ENCODE measurements around the gene AK8. TPM values are rescaled to one million over a fixed set of nuclear protein-coding genes. Genes with fewer than 3 reads are reported as not detected.

The AK8 gene
- total RNA-seq, 2 donors from 2014 or later: 0.19 TPM; not detected in 1

GRCh38 chr9:132745756-132746709 is 132.1 kb downstream of the AK8 start:
- no peak for DNase-seq (ENCODE audit: low spot score)
- H3K9me3 ChIP-seq: no peaks in the 10 kb centered on the region
- H3K4me1 ChIP-seq: no peaks in the 10 kb centered on the region
- no peak for TF ChIP-seq CTCF (IDR thresholded peaks at IDR 0.05)
- H3K36me3 ChIP-seq: no peaks in the 10 kb centered on the region
- H3K27me3 ChIP-seq: no peaks in the 10 kb centered on the region
- no peak overlapping the region for H3K4me3 ChIP-seq
- no peak overlapping the region for H3K27ac ChIP-seq

- Histone ChIP-seq H3K9me3 (no peaks in the 10 kb centered on the region), H3K27me3 (no peaks in the 10 kb centered on the region), H3K4me1 (no peaks in the 10 kb centered on the region), H3K4me3 (peak overlapping the region in 1 of 2 donors; percentile 32), H3K27ac (no peak overlapping the region), H3K36me3 (no peaks in the 10 kb centered on the region)
- no peak for TF ChIP-seq CTCF (IDR thresholded peaks at IDR 0.05)
- DNase-seq (ENCODE audit: low spot score): no peak
These were observed 133.0 kb downstream of the AK8 start for GRCh38 chr9:132744881-132745755.

GRCh38 chr9:132743931-132744479 is 134.1 kb downstream of the AK8 start:
- Histone ChIP-seq H3K36me3 (no peaks in the 10 kb centered on the region), H3K4me3 (no peak overlapping the region), H3K4me1 (no peaks in the 10 kb centered on the region), H3K9me3 (no peaks in the 10 kb centered on the region), H3K27me3 (no peaks in the 10 kb centered on the region), H3K27ac (no peak overlapping the region)
- no peak for DNase-seq (ENCODE audit: low spot score)
- TF ChIP-seq CTCF (IDR thresholded peaks at IDR 0.05): no peak

- Histone ChIP-seq H3K4me1 (no peaks in the 10 kb centered on the region), H3K27ac (no peak overlapping the region), H3K36me3 (no peaks in the 10 kb centered on the region), H3K4me3 (no peak overlapping the region), H3K27me3 (no peaks in the 10 kb centered on the region), H3K9me3 (no peaks in the 10 kb centered on the region)
- DNase-seq (ENCODE audit: low spot score): no peak
- TF ChIP-seq CTCF (IDR thresholded peaks at IDR 0.05): no peak
These were observed 135.2 kb downstream of the AK8 start for GRCh38 chr9:132742821-132743311.

GRCh38 chr9:132740526-132741309 is 137.4 kb downstream of the AK8 start:
- Histone ChIP-seq H3K4me3 (no peak overlapping the region), H3K27ac (no peak overlapping the region), H3K27me3 (no peaks in the 10 kb centered on the region), H3K9me3 (no peaks in the 10 kb centered on the region), H3K36me3 (no peaks in the 10 kb centered on the region), H3K4me1 (no peaks in the 10 kb centered on the region)
- no peak for DNase-seq (ENCODE audit: low spot score)
- TF ChIP-seq CTCF (IDR thresholded peaks at IDR 0.05): no peak
